SK-MEL-5 (cell line): ENCODE measurements around the gene SIX2. TPM values are rescaled to one million over a fixed set of nuclear protein-coding genes. Genes with fewer than 3 reads are reported as not detected.

Source experiments
- DNase-seq: peaks from one replicate; pipeline ENCODE4 v3.0.0-alpha.2; 2016; ENCODE audit warnings: low read depth, low spot score
- in situ Hi-C: cut with HindIII; loops from 2 replicates; pipeline ENCODE4 v1.10.0; 2016; ENCODE audit warnings: low sequenced_read_pairs, high pct_unique_total_duplicates, low pct_unique_long_range_greater_than_20kb
- total RNA-seq: library from RNA; depleted of rRNA; stranded (reverse); fragments of >200 nt; shearing (Covaris generic); gene quantifications from 2 replicates; pipeline ENCODE4 v1.2.3, GENCODE V29; 2014; rRNA removed

Gene SIX2
- total RNA-seq, 1 experiment from 2014 or later: not detected

DNA sequence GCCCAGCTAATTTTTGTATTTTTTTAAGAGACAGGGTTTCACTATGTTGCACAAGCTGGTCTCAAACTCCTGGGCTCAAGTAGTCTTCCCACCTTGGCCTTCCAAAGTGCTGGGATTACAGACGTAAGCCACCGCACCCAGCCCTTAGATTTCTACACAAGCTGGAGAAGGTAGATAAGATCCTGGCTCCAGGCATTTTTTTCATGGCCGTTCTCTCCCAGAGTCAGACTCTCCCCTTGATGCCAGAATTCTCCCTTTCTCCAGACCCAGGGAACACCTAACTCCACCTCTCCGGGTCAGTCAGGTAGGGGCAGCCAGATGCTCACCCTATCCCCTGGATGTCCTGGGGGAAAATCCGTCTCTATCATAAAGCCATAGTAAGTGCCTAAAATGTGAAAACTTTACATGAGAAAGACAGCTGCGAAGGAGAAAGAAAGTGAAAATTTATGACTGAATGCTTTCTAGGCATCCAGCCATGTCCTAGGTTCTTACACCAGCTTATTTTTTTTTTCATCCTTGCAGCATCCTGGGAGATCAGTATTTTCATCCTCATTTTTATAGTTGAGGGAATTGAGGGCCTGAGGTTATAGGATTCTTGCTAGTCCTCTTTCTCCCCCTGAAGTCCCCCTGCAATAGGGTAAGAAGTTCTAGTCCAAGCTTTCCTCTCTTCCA lies 51.5 kb downstream of the SIX2 start:
- DNase-seq: no peak
- in situ Hi-C loops: no loop called here

DNA sequence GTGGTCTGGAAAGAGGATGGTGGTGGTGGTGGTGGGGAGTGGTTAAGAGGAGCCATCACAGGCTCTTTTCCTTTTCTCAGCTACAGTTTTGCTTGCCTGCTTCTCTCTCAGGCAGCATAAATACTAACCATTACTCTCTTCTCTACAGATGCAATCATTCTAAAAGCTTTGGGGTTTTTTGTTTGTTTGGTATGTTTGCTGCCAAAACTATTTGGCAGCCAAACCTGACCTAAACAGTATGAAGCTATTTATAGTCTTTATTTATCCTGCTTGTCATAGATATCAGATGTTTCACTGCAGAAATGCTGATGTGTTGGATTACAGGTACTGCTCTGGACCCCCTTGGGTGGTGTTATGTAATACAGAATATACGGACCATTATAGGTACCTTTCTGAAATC lies 52.4 kb downstream of the SIX2 start:
- DNase-seq: no peak
- in situ Hi-C loops: no loop called here

DNA sequence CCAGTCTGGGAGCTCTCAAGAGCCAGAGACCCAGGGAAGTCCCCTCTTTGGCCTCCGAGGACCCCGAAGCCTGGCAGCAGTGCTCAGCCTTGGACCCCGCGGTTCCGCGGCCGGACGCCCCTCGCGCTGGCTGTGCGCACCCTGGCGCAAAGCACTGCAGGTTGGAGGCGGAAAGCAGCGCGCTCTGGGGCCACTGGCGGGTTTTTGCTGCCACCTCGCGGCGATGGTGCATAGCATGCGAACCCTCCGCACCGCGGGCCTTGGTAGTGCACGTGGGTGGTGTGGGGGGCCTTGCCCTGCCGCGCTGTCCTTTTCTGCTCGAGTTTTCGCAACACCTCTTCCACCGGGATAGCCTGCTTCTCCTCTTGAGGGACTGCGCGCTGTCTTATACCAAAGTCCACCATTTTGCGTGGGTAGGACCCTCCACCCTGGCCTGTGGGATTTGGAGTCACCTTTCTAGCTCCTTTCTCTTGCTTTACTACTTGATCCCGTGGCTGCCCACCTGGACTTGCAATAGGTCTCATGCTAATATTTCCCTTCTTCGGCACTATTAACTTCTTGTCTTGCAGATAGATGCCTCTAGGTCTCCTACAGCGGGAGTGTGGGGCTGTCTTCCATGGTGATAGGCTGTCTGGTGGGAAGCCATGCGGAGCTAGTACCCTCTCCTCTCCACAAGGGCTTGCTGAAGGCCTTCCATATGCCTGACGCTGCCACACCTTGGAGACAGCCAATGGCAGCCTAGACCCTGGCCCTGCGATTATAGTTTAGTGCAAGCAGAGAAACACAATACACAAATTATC lies 53.5 kb downstream of the SIX2 start:
- DNase-seq: peak; percentile 79
- in situ Hi-C loops: no loop called here

Other genes starting within 250 kb of the SIX2 start
- not detected in 2 replicates for gene SIX3, start 67.8 kb downstream of the SIX2 start, total RNA-seq